Stimulated activated CD8-positive, alpha-beta memory T cell treated with anti-CD3 and anti-CD28 coated beads, Interleukin-2, amount 100 ng/mL, for 48 hours (primary cell): ENCODE results near the gene HYI.
"Not testable (repeated sequence)": the region's sequence is repeated elsewhere in the genome, so short reads cannot be mapped to it uniquely, and the experiment has no call there.

Experiments
- DNase-seq, 2 donors: peaks; one replicate each; pipeline ENCODE4 v3.0.0-alpha.2; 2020; ENCODE audit warnings: low read depth in 2 of 2

HYI gene

GRCh38 chr1:43453442-43454269 is at the start of gene HYI:
Gene HYI, minus strand, starts transcription at chr1:43453931. Its CDS starts 138 bp downstream, at chr1:43453793.
- DNase-seq, result peak; percentile 43 to 48

GRCh38 chr1:43501806-43502205 is 48.1 kb upstream of the HYI start:
- DNase-seq, result not testable (repeated sequence)

GRCh38 chr1:43499898-43500297 is 46.2 kb upstream of the HYI start:
- no peak for DNase-seq

- no peak for DNase-seq
Measured at GRCh38 chr1:43495204-43495603, 41.5 kb upstream of the HYI start.

- no peak for DNase-seq
Measured at GRCh38 chr1:43493661-43494450, 40.1 kb upstream of the HYI start.

GRCh38 chr1:43492826-43493225 is 39.1 kb upstream of the HYI start:
- no peak for DNase-seq

GRCh38 chr1:43491061-43491460 is 37.3 kb upstream of the HYI start:
- no peak for DNase-seq

GRCh38 chr1:43488165-43488564 is 34.4 kb upstream of the HYI start:
- no peak for DNase-seq

- DNase-seq, result no peak
Measured at GRCh38 chr1:43484367-43484766, 30.6 kb upstream of the HYI start.

GRCh38 chr1:43482215-43482614 is 28.5 kb upstream of the HYI start:
- no peak for DNase-seq

- DNase-seq, result no peak
Measured at GRCh38 chr1:43481491-43481890, 27.8 kb upstream of the HYI start.

- DNase-seq, result no peak
Measured at GRCh38 chr1:43479414-43479813, 25.7 kb upstream of the HYI start.

- DNase-seq, result no peak
Measured at GRCh38 chr1:43477716-43478115, 24.0 kb upstream of the HYI start.

- not testable (repeated sequence) for DNase-seq
Measured at GRCh38 chr1:43475611-43476401, 22.1 kb upstream of the HYI start.

- DNase-seq, result no peak
Measured at GRCh38 chr1:43473463-43473862, 19.7 kb upstream of the HYI start.

- not testable (repeated sequence) for DNase-seq
Measured at GRCh38 chr1:43472463-43473151, 18.9 kb upstream of the HYI start.

- no peak for DNase-seq
Measured at GRCh38 chr1:43472087-43472462, 18.3 kb upstream of the HYI start.

- no peak for DNase-seq
Measured at GRCh38 chr1:43469932-43470331, 16.2 kb upstream of the HYI start.

GRCh38 chr1:43468414-43468813 is 14.7 kb upstream of the HYI start:
- DNase-seq, result no peak

- DNase-seq, result no peak
Measured at GRCh38 chr1:43466403-43466802, 12.7 kb upstream of the HYI start.

GRCh38 chr1:43465505-43466067 is 11.9 kb upstream of the HYI start:
- no peak for DNase-seq
